GM19467 (cell line): ENCODE data around the gene CTSF.
"Not testable (repeated sequence)": the region's sequence is repeated elsewhere in the genome, so short reads cannot be mapped to it uniquely, and the experiment has no call there.

Experiments
- ATAC-seq: cut with Tn5 transposase; IDR thresholded peaks from one replicate; pipeline ENCODE4 v1.9.1; 2021; ENCODE audit warnings: mild to moderate bottlenecking, moderate library complexity; ENCODE audit not compliant: unreplicated experiment

CTSF gene

DNA sequence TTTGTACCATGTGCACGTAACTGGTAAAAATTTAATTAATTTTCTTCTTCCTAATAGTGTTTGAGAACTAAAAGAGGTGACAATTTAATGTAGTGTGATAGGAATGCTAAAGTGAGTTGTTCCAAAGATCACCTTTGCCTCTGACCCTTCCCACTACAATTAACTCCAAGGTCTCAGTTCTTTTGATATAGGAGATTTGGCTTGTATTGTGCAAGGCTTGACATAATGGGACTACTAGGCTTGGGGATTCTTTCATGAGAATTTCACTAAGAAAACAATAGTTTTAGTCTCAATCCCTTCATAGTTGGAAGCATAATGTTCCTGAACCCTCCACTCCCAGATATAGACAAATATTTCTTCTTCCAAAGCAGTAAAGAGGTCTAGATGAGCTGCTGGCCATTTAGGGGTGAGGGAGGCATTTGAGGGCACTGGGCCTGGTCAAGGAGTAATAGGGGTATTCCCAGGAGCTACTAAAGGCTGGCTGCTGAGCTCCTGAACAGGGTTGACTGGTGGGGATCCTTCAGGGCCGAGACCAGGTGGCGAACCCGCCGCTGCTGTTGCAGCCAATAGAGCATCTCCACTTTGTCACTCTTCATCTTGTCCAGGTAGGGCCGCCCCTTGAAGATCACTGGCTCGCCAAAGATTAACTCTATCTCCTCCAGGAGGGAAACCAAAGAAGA is 21.7 kb upstream of the CTSF start:
- ATAC-seq: no peak

GRCh38 chr11:66589315-66589714 is 20.9 kb upstream of the CTSF start:
- ATAC-seq: not testable (repeated sequence)

GRCh38 chr11:66586136-66586535 is 17.7 kb upstream of the CTSF start:
- ATAC-seq: no peak

DNA sequence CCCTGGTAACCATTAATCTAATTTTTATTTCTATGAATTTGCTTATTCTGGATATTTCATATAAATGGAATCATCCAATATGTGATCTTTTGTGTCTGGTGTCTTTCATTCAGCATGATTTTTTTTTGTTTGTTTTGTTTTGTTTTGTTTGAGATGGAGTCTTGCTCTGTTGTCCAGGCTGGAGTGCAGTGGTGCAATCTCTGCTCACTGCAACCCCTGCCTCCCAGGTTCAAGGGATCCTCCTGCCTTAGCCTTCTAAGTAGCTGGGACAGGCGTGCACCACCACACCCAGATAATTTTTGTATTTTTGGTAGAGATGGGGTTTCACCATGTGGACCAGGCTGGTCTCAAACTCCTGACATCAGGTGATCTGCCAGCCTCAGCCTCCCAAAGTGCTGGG is 17.0 kb upstream of the CTSF start:
- ATAC-seq: not testable (repeated sequence)

DNA sequence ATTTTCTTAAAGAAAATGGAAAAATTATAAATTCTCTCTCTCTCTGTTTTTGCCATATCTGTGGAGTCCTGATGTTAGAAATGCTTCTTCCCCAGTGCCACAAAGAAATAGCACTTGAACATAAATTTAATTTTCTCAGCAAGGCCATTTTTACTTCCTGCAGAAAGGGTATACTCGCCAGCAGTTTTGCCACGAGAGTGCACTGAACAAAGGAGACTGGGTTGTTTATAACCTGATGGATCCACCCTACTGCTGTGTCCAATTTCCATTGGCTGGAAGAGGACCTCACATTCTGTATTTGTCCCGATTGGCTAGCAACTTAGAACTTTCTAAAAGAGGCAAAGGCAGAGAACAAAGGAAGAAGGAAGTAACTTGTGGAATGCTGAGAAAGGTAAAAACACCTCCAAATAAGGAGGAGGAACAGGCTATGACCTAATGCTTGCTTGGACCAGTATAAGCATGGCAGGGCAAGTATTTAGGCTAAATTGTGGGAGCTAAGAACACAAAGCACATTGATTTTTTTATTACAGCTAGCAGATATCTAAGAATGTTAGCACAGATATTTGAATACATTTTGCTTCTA is 14.2 kb upstream of the CTSF start:
- ATAC-seq: not testable (repeated sequence)

- no peak for ATAC-seq
These were observed 12.9 kb upstream of the CTSF start for GRCh38 chr11:66581261-66581660.

DNA sequence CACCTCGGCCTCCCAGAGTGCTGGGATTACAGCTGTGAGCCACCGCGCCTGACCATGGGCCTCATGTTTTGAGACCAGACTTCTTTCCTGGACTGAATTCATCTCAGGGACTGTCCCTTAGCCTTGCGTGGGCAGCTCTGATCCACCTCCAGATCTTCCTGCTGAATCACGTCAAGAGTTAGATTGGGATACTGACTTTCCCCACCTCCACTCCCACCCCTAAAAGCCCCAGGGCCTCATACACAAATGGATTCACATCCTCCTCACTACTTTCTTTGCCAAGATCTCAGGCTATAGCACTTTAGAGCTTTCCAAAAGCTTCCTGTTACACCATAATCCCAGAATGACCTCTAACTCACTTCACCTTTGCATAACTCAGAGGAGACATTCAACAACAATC is 12.4 kb upstream of the CTSF start:
- no peak for ATAC-seq

- no peak for ATAC-seq
These were observed 10.7 kb upstream of the CTSF start for GRCh38 chr11:66579017-66579606.

GRCh38 chr11:66570850-66571180 is 2.4 kb upstream of the CTSF start:
- no peak for ATAC-seq

DNA sequence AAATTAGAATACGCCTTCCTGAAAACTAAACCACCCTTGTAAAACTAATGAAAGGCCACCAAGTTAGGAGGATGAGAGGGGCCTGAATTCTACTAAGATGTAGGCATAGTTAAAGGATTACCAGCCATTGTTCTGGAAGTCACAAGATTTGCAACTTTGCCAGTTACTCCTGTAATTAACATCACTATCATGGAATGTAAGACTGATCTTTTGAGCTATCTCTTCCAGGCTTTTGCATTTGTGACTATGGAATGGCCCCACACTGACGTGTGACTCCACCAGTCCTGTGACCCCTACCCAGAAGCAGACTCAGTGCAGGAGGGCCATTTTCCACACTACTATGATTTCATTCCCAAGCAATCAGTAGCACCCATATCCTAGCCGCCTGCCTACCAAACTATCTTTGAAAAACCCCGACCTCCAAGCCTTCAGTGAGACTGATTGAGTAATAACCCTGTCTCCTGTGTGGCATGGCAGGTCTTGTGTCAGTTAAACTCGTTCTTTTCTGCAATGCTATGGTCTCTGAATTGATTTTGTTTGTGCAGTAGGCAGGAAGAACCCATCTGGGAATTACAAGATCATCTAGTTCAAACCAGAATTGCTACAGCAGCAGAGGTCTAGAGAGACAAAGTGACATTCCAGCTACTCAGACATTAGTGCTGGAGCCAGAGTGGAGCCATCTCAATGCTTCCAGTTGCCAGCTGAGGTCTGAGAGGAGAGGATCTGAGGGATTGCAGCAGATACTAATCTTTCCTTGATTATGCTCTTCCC is 1.9 kb upstream of the CTSF start:
- ATAC-seq: no peak

DNA sequence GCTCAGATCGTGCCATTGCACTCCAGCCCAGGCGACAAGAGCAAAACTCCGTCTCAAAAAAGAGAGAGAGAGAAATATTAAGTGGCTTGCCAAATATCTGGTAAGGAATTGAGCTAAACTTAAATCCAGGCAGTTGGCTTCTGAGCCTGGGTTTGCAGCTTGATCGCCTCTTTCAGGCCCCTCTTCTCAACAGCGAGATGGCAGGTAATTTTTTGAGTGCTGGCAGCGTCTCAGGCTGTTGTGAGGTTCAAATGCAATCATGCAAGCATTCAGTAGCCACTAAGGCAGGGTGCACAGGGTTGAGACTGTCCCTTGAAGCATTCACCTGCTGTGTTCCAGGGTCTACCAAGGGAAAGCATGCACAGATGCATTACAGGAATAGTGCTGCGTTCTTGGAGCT is 670 bp upstream of the CTSF start:
- no peak for ATAC-seq

- no peak for ATAC-seq
These were observed 651 bp downstream of the CTSF start for GRCh38 chr11:66567787-66568123.

- no peak for ATAC-seq
These were observed 2.2 kb downstream of the CTSF start for GRCh38 chr11:66566221-66566620.

DNA sequence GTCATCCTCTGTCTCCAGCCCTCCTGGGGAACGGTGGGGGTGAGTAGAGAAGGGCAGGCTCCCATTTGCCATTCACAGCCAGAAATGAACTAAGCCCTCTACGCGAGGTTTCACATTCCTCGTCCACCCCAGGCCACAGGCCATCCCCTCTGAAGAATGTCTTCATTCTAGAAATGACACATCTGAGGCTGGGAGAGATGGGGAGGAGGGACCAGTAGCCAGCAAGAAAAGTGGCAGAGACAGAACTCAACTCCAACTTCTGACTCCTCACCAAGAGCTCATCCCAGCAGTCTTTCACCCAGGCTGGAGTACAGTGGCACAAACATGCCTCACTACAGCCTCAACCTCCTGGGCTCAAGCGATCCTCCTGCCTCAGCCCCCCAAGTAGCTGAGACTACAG is 3.4 kb downstream of the CTSF start:
- no peak for ATAC-seq

DNA sequence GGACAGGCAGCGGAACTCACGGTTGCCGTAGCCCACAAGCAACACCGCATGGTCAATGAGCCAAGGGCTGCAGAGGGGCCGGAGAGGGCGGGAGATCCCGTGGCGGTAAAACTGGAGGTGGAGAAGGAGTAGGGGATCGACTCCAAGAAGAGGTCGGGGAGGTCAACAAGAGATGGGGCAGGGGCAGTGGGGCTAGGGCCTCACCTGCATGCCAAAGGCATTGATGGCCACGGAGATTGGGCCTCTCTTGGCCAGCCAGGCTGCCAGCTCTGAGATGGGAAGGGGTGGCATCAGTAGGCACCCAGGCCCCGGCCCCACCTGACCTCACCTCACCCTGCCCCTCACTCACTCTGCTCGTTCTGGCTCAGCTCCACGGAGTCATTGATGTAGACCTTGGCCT is 3.9 kb downstream of the CTSF start:
- ATAC-seq: no peak

- no peak for ATAC-seq
These were observed 4.6 kb downstream of the CTSF start for GRCh38 chr11:66563832-66564231.

GRCh38 chr11:66562907-66563583 is 5.4 kb downstream of the CTSF start:
- no peak for ATAC-seq

- ATAC-seq: no peak
These were observed 6.1 kb downstream of the CTSF start for GRCh38 chr11:66562275-66562674.

GRCh38 chr11:66561975-66562248 is 6.5 kb downstream of the CTSF start:
- ATAC-seq: no peak

- ATAC-seq: no peak
These were observed 7.0 kb downstream of the CTSF start for GRCh38 chr11:66561178-66561974.
